ENCODE data around the gene ZMYND8. TPM values are rescaled to one million over a fixed set of nuclear protein-coding genes. Genes with fewer than 3 reads are reported as not detected.
"Not testable (repeated sequence)": the region's sequence is repeated elsewhere in the genome, so short reads cannot be mapped to it uniquely, and the experiment has no call there.

Gene ZMYND8
- total and polyA plus RNA-seq, 2 of the 8 experiments (the other 6 are each of a cell fraction or from before 2014, with no cell fraction given), result 50.5 to 163 TPM

GRCh38 chr20:47176217-47176616, 180.3 kb downstream of the ZMYND8 start:
- not testable (repeated sequence) for H3K4ac ChIP-seq (replicated peaks; ENCODE audit: insufficient read length, low read depth, low read length); H3K9ac ChIP-seq (replicated peaks in 1 of 4; ENCODE audit: extremely low read depth in 1 of 4, low read depth in 3 of 4, low read length in 3 of 4); H3K18ac ChIP-seq (ENCODE audit: extremely low read depth, low read length); H3K23me2 ChIP-seq (ENCODE audit: low read depth, low read length); FAIRE-seq; H3K36me3 ChIP-seq (ENCODE audit: control insufficient read depth in 2 of 4, insufficient read depth in 4 of 4, low read length in 3 of 4); H3K79me1 ChIP-seq (ENCODE audit: low read depth, low read length); H4K91ac ChIP-seq (replicated peaks; ENCODE audit: insufficient read length, low read length); H4K20me1 ChIP-seq (replicated peaks in 1 of 2; ENCODE audit: control insufficient read depth in 1 of 2, insufficient read depth in 2 of 2, low read length in 2 of 2); H2BK15ac ChIP-seq (ENCODE audit: low read length); DNase-seq (ENCODE audit: low read depth in 1 of 2, low spot score in 2 of 2); H3K56ac ChIP-seq (replicated peaks; ENCODE audit: insufficient read length, low read depth, low read length); H3K9me3 ChIP-seq (ENCODE audit: insufficient read depth in 2 of 2, low read depth in 1 of 2, low read length in 1 of 2); H3K4me2 ChIP-seq (ENCODE audit: insufficient read depth in 1 of 2, low read depth in 2 of 2, low read length in 2 of 2); H4K8ac ChIP-seq (ENCODE audit: extremely low read depth, insufficient read depth, low read length); H3K27ac ChIP-seq (ENCODE audit: low read depth, low read length); H3K4me3 ChIP-seq (ENCODE audit: extremely low read depth in 1 of 4, insufficient read depth in 2 of 4, low read depth in 3 of 4, low read length in 4 of 4); H3K79me2 ChIP-seq (ENCODE audit: control insufficient read depth in 1 of 2, insufficient read depth in 2 of 2, low read length in 2 of 2); H3K14ac ChIP-seq (ENCODE audit: insufficient read length); H2BK20ac ChIP-seq (ENCODE audit: low read length); H2AFZ ChIP-seq (ENCODE audit: low read length); H2AK5ac ChIP-seq (ENCODE audit: low read depth, low read length); H3K4me1 ChIP-seq (replicated peaks in 1 of 4; ENCODE audit: control insufficient read depth in 3 of 4, insufficient read depth in 4 of 4, low read length in 3 of 4); H2BK120ac ChIP-seq (replicated peaks; ENCODE audit: low read depth, low read length); H4K5ac ChIP-seq (ENCODE audit: insufficient read length, low read depth, low read length); H2BK12ac ChIP-seq (ENCODE audit: low read depth, low read length); H3K23ac ChIP-seq (ENCODE audit: insufficient read length); H3K27me3 ChIP-seq (replicated peaks in 1 of 4; ENCODE audit: control insufficient read depth in 3 of 4, extremely low read depth in 1 of 4, insufficient read depth in 3 of 4, low read length in 3 of 4); H2BK5ac ChIP-seq (ENCODE audit: low read depth, low read length)
- WGBS, 2 experiments (ENCODE audit: extremely low coverage in 1 of 2, insufficient coverage in 1 of 2, insufficient read length in 1 of 2, insufficient replicate concordance in 2 of 2, low coverage in 1 of 2, low lambda C conversion rate in 2 of 2, missing lambda C conversion rate in 1 of 2), result 75% methylated on average over 5 of the region's 5 CpGs; no CpG with 5 or more reads in 1 of the 2 experiments
- POLR2A ChIA-PET (ENCODE audit: partially characterized antibody), result interaction anchor here (1.0 kb wide), 1 partner anchor 20 kb away, joined by 3 read pairs; no protein-coding TSS in a partner anchor
- CTCF ChIA-PET (ENCODE audit: partially characterized antibody), result interaction anchor here (0.6 to 3.3 kb wide), 3 partner anchors 20 to 468 kb away, joined by 3 to 14 read pairs (median 5); no protein-coding TSS in a partner anchor

Measured in H1 (cell line).